HEK293 (cell line): ENCODE measurements around the gene SLC25A47.

Experiments
- EGR2 ChIP-seq: fragments of 450-650 bp; formaldehyde crosslinking; IDR thresholded peaks from 2 replicates; pipeline ENCODE4 v1.5.1; 2016; ENCODE audit warnings: low read depth, missing biosample characterization, missing genetic modification characterization
- ELK4 ChIP-seq: IDR thresholded peaks from 2 replicates; pipeline ENCODE4 v1.6.1; 2011; ENCODE audit warnings: mild to moderate bottlenecking, low read depth, low read length, borderline replicate concordance
- GLIS1 ChIP-seq: fragments of 450-650 bp; formaldehyde crosslinking; IDR thresholded peaks from 2 replicates; pipeline ENCODE4 v1.5.1; 2016; ENCODE audit warnings: missing biosample characterization, missing genetic modification characterization
- GLIS2 ChIP-seq: fragments of 450-650 bp; formaldehyde crosslinking; IDR thresholded peaks from 2 replicates; pipeline ENCODE4 v1.5.1; 2016; ENCODE audit warnings: missing biosample characterization, missing genetic modification characterization
- KLF1 ChIP-seq: fragments of 450-650 bp; formaldehyde crosslinking; IDR thresholded peaks from 2 replicates; pipeline ENCODE4 v1.5.1; 2016; ENCODE audit warnings: missing biosample characterization, missing genetic modification characterization
- MZF1 ChIP-seq: fragments of 450-650 bp; formaldehyde crosslinking; IDR thresholded peaks from 2 replicates; pipeline ENCODE4 v1.5.1; 2017; ENCODE audit warnings: missing biosample characterization, missing genetic modification characterization, borderline replicate concordance
- PRDM4 ChIP-seq: fragments of 450-650 bp; formaldehyde crosslinking; IDR thresholded peaks from 2 replicates; pipeline ENCODE4 v1.5.1; 2017; ENCODE audit warnings: missing biosample characterization, missing genetic modification characterization
- REST ChIP-seq: fragments of 450-650 bp; formaldehyde crosslinking; IDR thresholded peaks from 2 replicates; pipeline ENCODE4 v1.5.1; 2016; ENCODE audit warnings: missing biosample characterization, missing genetic modification characterization
- SETDB1 ChIP-seq: IDR thresholded peaks from one replicate; pipeline ENCODE4 v1.6.1; 2017; ENCODE audit warnings: mild to moderate bottlenecking, low read length, moderate library complexity, mixed read lengths; ENCODE audit not compliant: insufficient read length
- ZBTB1 ChIP-seq: fragments of 450-650 bp; formaldehyde crosslinking; IDR thresholded peaks from 2 replicates; pipeline ENCODE4 v1.5.1; 2016; ENCODE audit warnings: missing biosample characterization, missing genetic modification characterization
- ZBTB49 ChIP-seq: fragments of 450-650 bp; formaldehyde crosslinking; IDR thresholded peaks from 2 replicates; pipeline ENCODE4 v1.5.1; 2016; ENCODE audit warnings: missing biosample characterization, missing genetic modification characterization, low read depth
- ZFP3 ChIP-seq: fragments of 450-650 bp; formaldehyde crosslinking; IDR thresholded peaks from 2 replicates; pipeline ENCODE4 v1.5.1; 2016; ENCODE audit warnings: low read depth, missing biosample characterization, missing genetic modification characterization
- ZFP69B ChIP-seq: fragments of 450-650 bp; formaldehyde crosslinking; IDR thresholded peaks from 2 replicates; pipeline ENCODE4 v1.5.1; 2016; ENCODE audit warnings: missing biosample characterization, missing genetic modification characterization
- ZNF10 ChIP-seq: fragments of 450-650 bp; formaldehyde crosslinking; IDR thresholded peaks from 2 replicates; pipeline ENCODE4 v1.5.1; 2017; ENCODE audit warnings: missing biosample characterization, missing genetic modification characterization
- ZNF112 ChIP-seq: fragments of 450-650 bp; formaldehyde crosslinking; IDR thresholded peaks from 2 replicates; pipeline ENCODE4 v1.5.0; 2017; ENCODE audit warnings: missing biosample characterization, missing genetic modification characterization
- ZNF121 ChIP-seq: fragments of 450-650 bp; formaldehyde crosslinking; IDR thresholded peaks from 2 replicates; pipeline ENCODE4 v1.5.1; 2016; ENCODE audit warnings: missing biosample characterization, missing genetic modification characterization
- ZNF132 ChIP-seq: fragments of 450-650 bp; formaldehyde crosslinking; IDR thresholded peaks from 2 replicates; pipeline ENCODE4 v1.5.1; 2017; ENCODE audit warnings: missing biosample characterization, missing genetic modification characterization, borderline replicate concordance
- ZNF133 ChIP-seq: fragments of 450-650 bp; formaldehyde crosslinking; IDR thresholded peaks from 2 replicates; pipeline ENCODE4 v1.5.1; 2016; ENCODE audit warnings: missing biosample characterization, missing genetic modification characterization
- ZNF292 ChIP-seq: fragments of 450-650 bp; formaldehyde crosslinking; IDR thresholded peaks from 2 replicates; pipeline ENCODE4 v1.5.1; 2016; ENCODE audit warnings: low read depth, missing biosample characterization, missing genetic modification characterization, borderline replicate concordance
- ZNF449 ChIP-seq: fragments of 450-650 bp; formaldehyde crosslinking; IDR thresholded peaks from 2 replicates; pipeline ENCODE4 v1.5.1; 2017; ENCODE audit warnings: missing biosample characterization, mild to moderate bottlenecking, missing genetic modification characterization, moderate library complexity
- ZNF514 ChIP-seq: fragments of 450-650 bp; formaldehyde crosslinking; IDR thresholded peaks from 2 replicates; pipeline ENCODE4 v1.5.1; 2016; ENCODE audit warnings: missing biosample characterization, missing genetic modification characterization
- ZNF549 ChIP-seq: fragments of 450-650 bp; IDR thresholded peaks from 2 replicates; pipeline ENCODE4 v1.5.1; 2018; ENCODE audit warnings: missing biosample characterization, missing genetic modification characterization, mild to moderate bottlenecking, inconsistent platforms, moderate library complexity
- ZNF624 ChIP-seq: fragments of 450-650 bp; formaldehyde crosslinking; IDR thresholded peaks from 2 replicates; pipeline ENCODE4 v1.5.1; 2017; ENCODE audit warnings: missing biosample characterization, missing genetic modification characterization
- ZNF707 ChIP-seq: fragments of 450-650 bp; formaldehyde crosslinking; IDR thresholded peaks from 2 replicates; pipeline ENCODE4 v1.5.1; 2016; ENCODE audit warnings: missing biosample characterization, missing genetic modification characterization
- ZNF776 ChIP-seq: fragments of 450-650 bp; formaldehyde crosslinking; IDR thresholded peaks from 2 replicates; pipeline ENCODE4 v1.5.0; 2017; ENCODE audit warnings: missing biosample characterization, missing genetic modification characterization, borderline replicate concordance
- ZNF777 ChIP-seq: fragments of 450-650 bp; formaldehyde crosslinking; IDR thresholded peaks from 2 replicates; pipeline ENCODE4 v1.5.1; 2017; ENCODE audit warnings: missing biosample characterization, missing genetic modification characterization, borderline replicate concordance
- ZNF837 ChIP-seq: fragments of 450-650 bp; formaldehyde crosslinking; IDR thresholded peaks from 2 replicates; pipeline ENCODE4 v1.5.1; 2016; ENCODE audit warnings: missing biosample characterization, missing genetic modification characterization
- ZSCAN23 ChIP-seq: fragments of 450-650 bp; formaldehyde crosslinking; IDR thresholded peaks from 2 replicates; pipeline ENCODE4 v1.5.1; 2016; ENCODE audit warnings: missing biosample characterization, missing genetic modification characterization
- ZXDB ChIP-seq: fragments of 450-650 bp; formaldehyde crosslinking; IDR thresholded peaks from 2 replicates; pipeline ENCODE4 v1.5.1; 2016; ENCODE audit warnings: missing biosample characterization, missing genetic modification characterization

The SLC25A47 gene

GRCh38 chr14:100375266-100375962 lies 52.3 kb downstream of the SLC25A47 start (continued):
- peak; percentile 77 for TF ChIP-seq EGR2 (tag by site-specific recombination)
- TF ChIP-seq ZNF132 (tag by site-specific recombination): no peak
- peak; percentile 62 for TF ChIP-seq GLIS1
- no peak for TF ChIP-seq ZFP3 (tag by site-specific recombination)
- no peak for TF ChIP-seq ZNF292 (tag by site-specific recombination)
- TF ChIP-seq ZBTB1: no peak
- no peak for TF ChIP-seq ZNF133
- 0 out of 2 replicates have a peak, but pooled peaks have one; percentile 35 for TF ChIP-seq PRDM4 (tag by site-specific recombination)
- no peak for TF ChIP-seq ZNF707 (tag by site-specific recombination)
- TF ChIP-seq GLIS2 (tag by site-specific recombination): peak; percentile 66
- no peak for TF ChIP-seq REST (tag by site-specific recombination)
- no peak for TF ChIP-seq ZNF549 (tag by site-specific recombination)
- no peak for TF ChIP-seq SETDB1
- no peak for TF ChIP-seq ZNF624 (tag by site-specific recombination)
- no peak for TF ChIP-seq ZBTB49
- TF ChIP-seq ZXDB (tag by site-specific recombination): no peak
- no peak for TF ChIP-seq MZF1 (tag by site-specific recombination)
- TF ChIP-seq KLF1 (tag by site-specific recombination): peak; percentile 77
- TF ChIP-seq ZNF776: no peak
- TF ChIP-seq ZFP69B (tag by site-specific recombination): peak; percentile 19; the same call in 1 of the 2 replicates
- TF ChIP-seq ZNF449 (tag by site-specific recombination): no peak
- TF ChIP-seq ZNF514 (tag by site-specific recombination): no peak
- no peak for TF ChIP-seq ZNF837 (tag by site-specific recombination)
- no peak for TF ChIP-seq ZNF777 (tag by site-specific recombination)
- no peak for TF ChIP-seq ZSCAN23
- no peak for TF ChIP-seq ZNF10 (tag by site-specific recombination)
- no peak for TF ChIP-seq ZNF121 (tag by site-specific recombination)
- no peak for TF ChIP-seq ELK4
- TF ChIP-seq ZNF112 (tag by site-specific recombination): no peak
